ENCODE data around the gene COL4A5.

Gene COL4A5

GRCh38 chrX:108640817-108641216 is 201.2 kb downstream of the COL4A5 start:
- H2AFZ ChIP-seq (ENCODE audit: low read length, unreplicated experiment): no peak overlapping the region
- H3K4me3 ChIP-seq (ENCODE audit: low read depth, low read length): no peak overlapping the region
- H3K27me3 ChIP-seq (ENCODE audit: insufficient read depth, low read length): no peaks in the 10 kb centered on the region
- H3K36me3 ChIP-seq (ENCODE audit: insufficient read depth, low read length): no peaks in the 10 kb centered on the region
- no peak overlapping the region for H3K27ac ChIP-seq (ENCODE audit: low read depth, low read length)
- H3K79me2 ChIP-seq (ENCODE audit: control insufficient read depth, insufficient read depth, low read length, unreplicated experiment): no peaks in the 10 kb centered on the region
- H3K4me1 ChIP-seq (ENCODE audit: control insufficient read depth, insufficient read depth, low read length, unreplicated experiment): no peaks in the 10 kb centered on the region

GRCh38 chrX:108641589-108642272 is 202.1 kb downstream of the COL4A5 start:
- no peak overlapping the region for H3K27ac ChIP-seq (ENCODE audit: low read depth, low read length)
- no peak overlapping the region for H3K4me3 ChIP-seq (ENCODE audit: low read depth, low read length)
- no peak overlapping the region for H2AFZ ChIP-seq (ENCODE audit: low read length, unreplicated experiment)
- no peaks in the 10 kb centered on the region for H3K36me3 ChIP-seq (ENCODE audit: insufficient read depth, low read length)
- no peaks in the 10 kb centered on the region for H3K27me3 ChIP-seq (ENCODE audit: insufficient read depth, low read length)
- no peaks in the 10 kb centered on the region for H3K4me1 ChIP-seq (ENCODE audit: control insufficient read depth, insufficient read depth, low read length, unreplicated experiment)
- no peaks in the 10 kb centered on the region for H3K79me2 ChIP-seq (ENCODE audit: control insufficient read depth, insufficient read depth, low read length, unreplicated experiment)

DNA sequence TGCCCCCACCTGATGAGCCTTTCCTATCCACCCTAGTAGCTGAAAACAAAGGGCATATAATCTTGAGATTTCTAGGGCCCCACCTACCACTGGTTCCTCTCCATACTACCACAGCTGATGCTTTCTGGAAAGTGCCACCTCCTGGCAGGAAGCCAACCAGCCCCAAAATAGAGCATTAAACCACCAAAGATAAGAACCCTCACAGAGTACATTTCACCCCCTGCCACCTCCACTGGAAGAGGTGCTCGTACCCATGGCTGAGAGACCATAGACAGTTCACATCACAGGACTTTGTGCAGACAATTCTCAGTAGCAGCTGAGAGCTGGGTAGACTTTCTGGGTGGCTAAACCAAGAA is 202.6 kb downstream of the COL4A5 start:
- no peak overlapping the region for H3K4me3 ChIP-seq (ENCODE audit: low read depth, low read length)
- no peaks in the 10 kb centered on the region for H3K79me2 ChIP-seq (ENCODE audit: control insufficient read depth, insufficient read depth, low read length, unreplicated experiment)
- H3K4me1 ChIP-seq (ENCODE audit: control insufficient read depth, insufficient read depth, low read length, unreplicated experiment): no peaks in the 10 kb centered on the region
- H3K36me3 ChIP-seq (ENCODE audit: insufficient read depth, low read length): no peaks in the 10 kb centered on the region
- H3K27ac ChIP-seq (ENCODE audit: low read depth, low read length): no peak overlapping the region
- H3K27me3 ChIP-seq (ENCODE audit: insufficient read depth, low read length): no peaks in the 10 kb centered on the region
- no peak overlapping the region for H2AFZ ChIP-seq (ENCODE audit: low read length, unreplicated experiment)

DNA sequence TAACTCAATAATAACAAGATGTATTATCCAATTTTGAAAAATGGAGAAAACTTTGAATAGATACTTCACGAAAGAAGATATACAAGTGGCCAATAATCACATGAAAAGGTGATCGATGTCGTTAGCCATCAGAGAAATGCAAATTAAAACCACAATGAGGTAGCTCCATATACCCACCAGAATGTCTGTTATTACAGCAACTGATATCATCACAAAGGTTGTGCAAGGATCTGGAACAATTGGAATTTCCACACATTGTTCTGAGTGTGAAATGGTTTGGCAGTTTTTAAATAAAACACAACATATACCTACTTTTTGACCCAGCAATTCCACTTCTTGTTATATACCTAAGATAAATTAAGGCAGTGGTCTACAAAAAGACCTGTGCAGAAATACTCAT is 225.1 kb downstream of the COL4A5 start:
- Histone ChIP-seq H3K27ac (ENCODE audit: low read depth, low read length) (no peak overlapping the region), H2AFZ (ENCODE audit: low read length, unreplicated experiment) (no peak overlapping the region), H3K27me3 (ENCODE audit: insufficient read depth, low read length) (no peaks in the 10 kb centered on the region), H3K4me1 (ENCODE audit: control insufficient read depth, insufficient read depth, low read length, unreplicated experiment) (no peaks in the 10 kb centered on the region), H3K36me3 (ENCODE audit: insufficient read depth, low read length) (no peaks in the 10 kb centered on the region), H3K4me3 (ENCODE audit: low read depth, low read length) (no peak overlapping the region), H3K79me2 (ENCODE audit: control insufficient read depth, insufficient read depth, low read length, unreplicated experiment) (no peaks in the 10 kb centered on the region)

DNA sequence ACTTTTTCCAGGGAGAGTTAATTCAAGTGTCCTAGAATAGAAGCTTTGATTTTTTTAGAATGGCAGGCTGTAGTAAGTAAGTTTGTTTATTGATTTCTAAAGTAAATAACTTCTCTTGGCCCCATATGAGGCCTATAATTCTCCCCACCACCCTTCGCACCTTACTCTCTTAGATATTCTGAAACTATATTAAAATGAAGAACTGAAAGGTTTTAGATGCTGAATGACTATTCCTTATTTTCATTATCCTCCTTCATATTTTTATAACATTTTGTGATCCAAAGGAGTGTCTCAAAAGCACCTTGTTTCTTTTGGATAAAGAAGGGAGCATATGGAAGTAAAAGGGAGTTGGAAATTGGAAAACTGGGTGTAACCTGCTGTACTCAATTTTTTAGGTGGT is 226.5 kb downstream of the COL4A5 start:
- no peaks in the 10 kb centered on the region for H3K27me3 ChIP-seq (ENCODE audit: insufficient read depth, low read length)
- H3K27ac ChIP-seq (ENCODE audit: low read depth, low read length): no peak overlapping the region
- H3K79me2 ChIP-seq (ENCODE audit: control insufficient read depth, insufficient read depth, low read length, unreplicated experiment): no peaks in the 10 kb centered on the region
- no peaks in the 10 kb centered on the region for H3K36me3 ChIP-seq (ENCODE audit: insufficient read depth, low read length)
- no peak overlapping the region for H3K4me3 ChIP-seq (ENCODE audit: low read depth, low read length)
- H3K4me1 ChIP-seq (ENCODE audit: control insufficient read depth, insufficient read depth, low read length, unreplicated experiment): no peaks in the 10 kb centered on the region
- no peak overlapping the region for H2AFZ ChIP-seq (ENCODE audit: low read length, unreplicated experiment)

DNA sequence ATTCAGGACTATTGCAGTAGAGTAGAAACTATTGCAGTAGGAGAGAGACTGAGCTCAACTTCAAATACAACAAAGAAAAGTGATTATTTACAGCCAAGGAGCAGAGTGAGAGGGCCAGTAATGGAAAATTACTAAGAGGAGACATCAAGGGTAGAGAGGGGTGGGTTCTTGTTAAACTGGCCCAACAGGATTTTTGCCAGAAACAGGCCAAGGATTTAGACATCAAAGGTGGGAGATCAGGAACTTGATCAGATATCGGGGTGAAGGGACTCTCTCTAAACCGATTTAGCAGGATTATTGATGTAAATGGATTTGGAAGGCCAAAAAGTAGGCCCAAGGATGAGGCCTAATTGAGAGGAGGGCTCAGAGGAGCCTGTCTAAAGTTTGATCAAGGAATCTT is 231.9 kb downstream of the COL4A5 start:
- H3K36me3 ChIP-seq (ENCODE audit: insufficient read depth, low read length): no peaks in the 10 kb centered on the region
- H2AFZ ChIP-seq (ENCODE audit: low read length, unreplicated experiment): no peak overlapping the region
- no peaks in the 10 kb centered on the region for H3K4me1 ChIP-seq (ENCODE audit: control insufficient read depth, insufficient read depth, low read length, unreplicated experiment)
- H3K27me3 ChIP-seq (ENCODE audit: insufficient read depth, low read length): no peaks in the 10 kb centered on the region
- no peak overlapping the region for H3K27ac ChIP-seq (ENCODE audit: low read depth, low read length)
- H3K79me2 ChIP-seq (ENCODE audit: control insufficient read depth, insufficient read depth, low read length, unreplicated experiment): no peaks in the 10 kb centered on the region
- no peak overlapping the region for H3K4me3 ChIP-seq (ENCODE audit: low read depth, low read length)

- H3K4me1 ChIP-seq (ENCODE audit: control insufficient read depth, insufficient read depth, low read length, unreplicated experiment): no peaks in the 10 kb centered on the region
- H3K27ac ChIP-seq (ENCODE audit: low read depth, low read length): 0 out of 2 replicates have a peak overlapping the region, but pooled peaks have one; percentile 23
- no peak overlapping the region for H2AFZ ChIP-seq (ENCODE audit: low read length, unreplicated experiment)
- no peaks in the 10 kb centered on the region for H3K27me3 ChIP-seq (ENCODE audit: insufficient read depth, low read length)
- H3K4me3 ChIP-seq (ENCODE audit: low read depth, low read length): no peak overlapping the region
- H3K79me2 ChIP-seq (ENCODE audit: control insufficient read depth, insufficient read depth, low read length, unreplicated experiment): no peaks in the 10 kb centered on the region
- no peaks in the 10 kb centered on the region for H3K36me3 ChIP-seq (ENCODE audit: insufficient read depth, low read length)
Measured at GRCh38 chrX:108696690-108697089, 257.1 kb downstream of the COL4A5 start.

DNA sequence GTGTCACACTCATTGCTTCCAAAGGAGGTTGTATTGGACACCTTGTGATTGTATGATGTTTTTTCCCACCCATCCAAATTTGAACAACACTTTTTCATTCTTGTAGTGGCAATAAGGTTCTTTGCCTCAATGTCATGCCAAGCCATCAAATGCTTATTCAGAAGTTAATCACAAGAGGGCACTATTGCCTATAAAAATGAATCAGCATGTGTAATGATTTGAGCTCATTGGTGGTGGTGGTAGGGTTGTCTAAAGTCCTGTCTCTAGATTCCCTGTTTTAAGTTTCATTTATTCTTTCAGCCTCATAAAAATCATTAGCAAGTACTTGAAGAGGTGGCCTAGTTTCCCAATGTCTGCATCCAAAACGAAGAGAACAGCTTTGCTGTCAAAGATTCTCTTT is 259.7 kb downstream of the COL4A5 start:
- Histone ChIP-seq H3K27ac (ENCODE audit: low read depth, low read length) (no peak overlapping the region), H3K4me1 (ENCODE audit: control insufficient read depth, insufficient read depth, low read length, unreplicated experiment) (no peaks in the 10 kb centered on the region), H2AFZ (ENCODE audit: low read length, unreplicated experiment) (no peak overlapping the region), H3K36me3 (ENCODE audit: insufficient read depth, low read length) (no peaks in the 10 kb centered on the region), H3K4me3 (ENCODE audit: low read depth, low read length) (no peak overlapping the region), H3K27me3 (ENCODE audit: insufficient read depth, low read length) (no peaks in the 10 kb centered on the region), H3K79me2 (ENCODE audit: control insufficient read depth, insufficient read depth, low read length, unreplicated experiment) (no peaks in the 10 kb centered on the region)

DNA sequence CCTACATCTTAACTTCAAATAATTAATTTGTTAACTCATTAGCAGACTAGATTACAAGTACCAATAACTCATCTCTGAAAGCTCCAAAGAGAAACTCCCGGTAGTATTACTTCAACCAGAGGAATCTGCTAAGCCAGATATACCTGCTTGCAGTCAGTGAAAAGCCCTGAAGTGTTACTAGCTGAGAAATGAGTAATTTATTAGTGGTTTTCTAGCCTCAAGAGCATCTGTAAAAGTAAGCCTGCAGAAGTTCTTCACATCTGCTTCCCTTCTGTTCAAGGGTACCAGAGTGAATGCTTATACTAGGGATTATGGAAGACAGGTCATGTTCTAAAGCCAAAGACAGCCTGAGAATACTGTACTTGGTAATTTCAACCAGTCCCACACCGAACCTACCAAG is 262.0 kb downstream of the COL4A5 start:
- H3K79me2 ChIP-seq (ENCODE audit: control insufficient read depth, insufficient read depth, low read length, unreplicated experiment): no peaks in the 10 kb centered on the region
- H3K4me1 ChIP-seq (ENCODE audit: control insufficient read depth, insufficient read depth, low read length, unreplicated experiment): no peaks in the 10 kb centered on the region
- H3K27me3 ChIP-seq (ENCODE audit: insufficient read depth, low read length): no peaks in the 10 kb centered on the region
- no peak overlapping the region for H3K4me3 ChIP-seq (ENCODE audit: low read depth, low read length)
- H3K27ac ChIP-seq (ENCODE audit: low read depth, low read length): no peak overlapping the region
- no peak overlapping the region for H2AFZ ChIP-seq (ENCODE audit: low read length, unreplicated experiment)
- H3K36me3 ChIP-seq (ENCODE audit: insufficient read depth, low read length): no peaks in the 10 kb centered on the region

GRCh38 chrX:108702530-108702929 is 262.9 kb downstream of the COL4A5 start:
- no peak overlapping the region for H3K27ac ChIP-seq (ENCODE audit: low read depth, low read length)
- H3K4me1 ChIP-seq (ENCODE audit: control insufficient read depth, insufficient read depth, low read length, unreplicated experiment): no peaks in the 10 kb centered on the region
- H3K36me3 ChIP-seq (ENCODE audit: insufficient read depth, low read length): no peaks in the 10 kb centered on the region
- no peak overlapping the region for H3K4me3 ChIP-seq (ENCODE audit: low read depth, low read length)
- no peak overlapping the region for H2AFZ ChIP-seq (ENCODE audit: low read length, unreplicated experiment)
- H3K79me2 ChIP-seq (ENCODE audit: control insufficient read depth, insufficient read depth, low read length, unreplicated experiment): no peaks in the 10 kb centered on the region
- no peaks in the 10 kb centered on the region for H3K27me3 ChIP-seq (ENCODE audit: insufficient read depth, low read length)

GRCh38 chrX:108704839-108705238 is 265.2 kb downstream of the COL4A5 start:
- no peak overlapping the region for H3K27ac ChIP-seq (ENCODE audit: low read depth, low read length)
- no peaks in the 10 kb centered on the region for H3K36me3 ChIP-seq (ENCODE audit: insufficient read depth, low read length)
- no peaks in the 10 kb centered on the region for H3K79me2 ChIP-seq (ENCODE audit: control insufficient read depth, insufficient read depth, low read length, unreplicated experiment)
- H2AFZ ChIP-seq (ENCODE audit: low read length, unreplicated experiment): no peak overlapping the region
- H3K4me3 ChIP-seq (ENCODE audit: low read depth, low read length): no peak overlapping the region
- no peaks in the 10 kb centered on the region for H3K27me3 ChIP-seq (ENCODE audit: insufficient read depth, low read length)
- no peaks in the 10 kb centered on the region for H3K4me1 ChIP-seq (ENCODE audit: control insufficient read depth, insufficient read depth, low read length, unreplicated experiment)
